ENCODE data around the gene IL12B.

- TF ChIP-seq POLR2AphosphoS5 (IDR thresholded peaks at IDR 0.05) = no peak
- TF ChIP-seq POLR2A (IDR thresholded peaks at IDR 0.05; ENCODE audit: low read depth) = no peak
Measured at GRCh38 chr5:159332800-159333544, 2.7 kb upstream of the IL12B start.
